ENCODE results near the gene PRXL2A. TPM values are rescaled to one million over a fixed set of nuclear protein-coding genes. Genes with fewer than 3 reads are reported as not detected.

PRXL2A gene
- total and polyA plus RNA-seq, 10 of the 15 experiments (the other 5 are each of a cell fraction or from before 2014, with no cell fraction given): 2.8 to 15.6 (median 11.1) TPM

GRCh38 chr10:80454513-80455460, 46.4 kb downstream of the PRXL2A start (continued):
- TF ChIP-seq EP300 (IDR thresholded peaks at IDR 0.05; ENCODE audit: borderline replicate concordance in 1 of 2, control insufficient read depth in 1 of 2, low read depth in 2 of 2, low read length in 2 of 2) (no peak), SMARCA5 (IDR thresholded peaks at IDR 0.05) (no peak), SPI1 (IDR thresholded peaks at IDR 0.05; ENCODE audit: borderline replicate concordance, insufficient read depth, low read depth, low read length) (no peak), ETV6 (conservative IDR thresholded peaks at IDR 0.05 in 1 of 2, IDR thresholded peaks at IDR 0.05 in 1 of 2; ENCODE audit: borderline replicate concordance in 1 of 2, low read depth in 1 of 2) (no peak), BHLHE40 (IDR thresholded peaks at IDR 0.05; ENCODE audit: borderline replicate concordance in 1 of 2, low read depth in 2 of 2, low read length in 1 of 2) (peak in 1 of 2 experiments; percentile 42; a peak in 1 of 4 replicates), PBX3 (IDR thresholded peaks at IDR 0.05; ENCODE audit: insufficient replicate concordance, low read depth, low read length) (no peak), MLLT1 (IDR thresholded peaks at IDR 0.05) (0 out of 2 replicates have a peak, but pooled peaks have one; percentile 39), LARP7 (IDR thresholded peaks at IDR 0.05) (peak; percentile 85), RUNX3 (IDR thresholded peaks at IDR 0.05; ENCODE audit: low read length) (peak; percentile 23; the same call in 1 of the 2 replicates), ZBED1 (IDR thresholded peaks at IDR 0.05; ENCODE audit: borderline replicate concordance) (no peak), NR2C2 (IDR thresholded peaks at IDR 0.05; ENCODE audit: borderline replicate concordance, control insufficient read depth, insufficient read length, low read depth) (no peak), SREBF1 (IDR thresholded peaks at IDR 0.05; ENCODE audit: low read length) (no peak)

All from GM12878 (cell line).